ENCODE data around the gene IRX6.

The IRX6 gene

DNA sequence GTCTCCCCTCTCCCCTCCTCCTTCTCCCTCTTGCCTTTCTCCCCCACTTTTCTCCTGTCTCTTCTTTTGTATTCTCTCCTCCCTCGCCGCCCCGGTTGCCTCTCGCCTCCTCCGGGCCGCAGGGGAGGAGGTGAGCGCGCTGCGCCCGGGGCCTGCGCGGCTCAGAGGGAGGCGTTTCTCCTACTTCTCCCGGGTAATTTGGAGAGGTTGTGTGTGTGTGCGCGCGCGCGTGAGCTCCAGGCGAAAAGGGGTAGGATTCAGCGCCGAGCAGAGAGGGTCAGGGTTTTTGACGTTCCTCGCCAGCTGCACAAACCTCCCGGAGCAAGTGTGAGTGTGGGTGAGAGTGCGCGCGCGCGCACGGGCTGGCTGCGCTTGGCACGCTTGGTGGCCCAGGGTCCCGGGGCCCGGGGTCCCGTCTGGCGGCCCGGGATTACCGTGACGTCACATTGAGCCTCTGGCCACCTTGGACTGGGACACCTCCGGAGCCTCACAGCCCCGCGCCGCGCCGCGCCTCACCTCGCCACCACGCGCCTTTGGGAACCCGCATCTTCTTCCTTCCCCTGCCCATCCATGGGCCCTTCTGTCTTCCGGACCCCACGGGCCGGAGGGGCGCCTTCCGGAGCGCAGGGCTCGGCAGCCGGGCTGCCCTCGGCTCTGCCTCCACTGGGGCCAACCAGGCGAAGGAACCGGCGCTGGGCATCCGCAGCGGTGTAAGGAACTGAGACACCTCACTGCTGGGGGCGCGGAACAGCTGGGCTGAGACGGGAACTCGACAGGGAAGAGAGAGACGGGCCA, 479 bp downstream of the IRX6 start:
- DNase-seq (ENCODE audit: low read depth), result no peak

DNA sequence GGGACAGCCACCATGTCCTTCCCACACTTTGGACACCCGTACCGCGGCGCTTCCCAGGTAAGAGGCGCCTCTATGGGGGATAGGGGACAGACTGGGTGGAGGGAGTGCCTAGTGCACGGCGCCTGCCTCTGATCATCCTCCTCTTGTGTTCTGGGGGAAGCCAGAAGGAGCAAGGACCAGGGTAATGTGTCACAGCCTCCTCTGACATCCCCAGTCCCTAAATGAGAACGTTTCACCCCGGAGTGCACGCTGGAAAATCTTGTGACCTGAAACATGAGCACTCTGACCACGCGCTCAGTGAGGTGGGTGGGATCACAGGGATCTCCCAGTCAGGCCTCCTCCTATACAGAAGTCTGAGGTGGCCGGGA, 1.1 kb downstream of the IRX6 start:
- DNase-seq (ENCODE audit: low read depth), result no peak

DNA sequence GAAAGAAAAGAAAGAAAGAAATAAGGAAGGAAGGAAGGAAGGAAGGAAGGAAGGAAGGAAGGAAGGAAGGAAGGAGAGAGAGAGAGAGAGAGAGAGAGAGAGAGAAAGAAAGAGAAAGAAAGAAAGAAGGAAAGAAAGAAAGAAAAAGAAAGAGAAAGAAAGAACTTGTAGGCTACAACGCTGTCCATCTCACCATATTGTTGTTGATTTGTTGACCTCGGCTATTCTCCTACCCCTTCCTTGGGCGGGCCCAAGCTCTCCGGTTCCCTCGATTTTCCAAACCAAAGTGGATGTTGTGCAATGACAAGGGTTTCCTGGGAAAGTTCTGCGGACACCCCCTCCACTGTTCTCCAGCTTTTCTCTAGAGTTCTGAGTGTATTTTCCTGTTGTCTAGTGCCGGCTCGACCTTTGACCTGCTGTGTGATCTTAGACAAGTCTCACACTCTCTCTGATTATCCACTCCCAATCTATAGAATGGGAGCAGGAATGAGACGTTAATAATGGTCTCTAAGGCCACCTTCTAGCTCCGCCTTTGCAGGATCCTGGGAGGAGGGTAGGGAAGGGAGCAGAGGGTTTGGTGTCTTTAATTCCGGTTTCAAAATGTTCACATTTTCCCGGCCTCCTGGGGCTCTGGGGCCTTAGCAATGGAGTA, 1.6 kb downstream of the IRX6 start:
- no peak for DNase-seq (ENCODE audit: low read depth)

DNA sequence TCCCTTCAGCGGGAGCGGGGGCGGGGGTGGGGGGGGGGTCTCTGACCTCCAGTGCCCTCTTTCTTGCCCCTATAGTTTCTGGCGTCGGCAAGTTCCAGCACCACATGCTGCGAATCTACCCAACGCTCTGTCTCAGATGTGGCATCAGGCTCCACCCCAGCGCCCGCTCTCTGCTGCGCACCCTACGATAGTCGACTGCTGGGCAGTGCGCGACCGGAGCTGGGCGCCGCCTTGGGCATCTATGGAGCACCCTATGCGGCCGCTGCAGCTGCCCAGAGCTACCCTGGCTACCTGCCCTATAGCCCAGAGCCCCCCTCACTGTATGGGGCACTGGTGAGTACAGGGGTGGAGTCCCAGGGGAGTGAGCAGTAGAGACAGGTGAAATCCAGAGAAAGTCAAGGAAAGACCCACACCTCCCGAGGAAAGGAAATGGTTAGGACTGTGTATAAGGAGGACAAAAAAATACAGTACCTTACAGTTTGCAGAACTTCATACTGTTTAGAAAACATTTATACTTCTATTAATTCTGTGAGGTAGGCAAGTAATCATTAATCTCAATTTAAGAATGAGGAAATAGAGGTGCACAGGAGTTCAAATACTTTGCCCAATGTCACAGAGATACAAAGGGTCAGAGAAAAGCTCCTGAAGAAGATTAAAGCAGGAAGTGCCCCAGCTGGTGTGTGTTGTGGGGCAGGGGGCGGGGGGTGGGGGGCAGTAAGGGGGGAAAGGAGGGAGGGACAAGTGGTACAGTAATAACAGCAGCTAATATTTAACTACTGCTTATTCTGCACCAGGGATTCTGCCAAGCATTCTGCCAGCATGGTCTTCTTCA, 2.5 kb downstream of the IRX6 start:
- no peak for DNase-seq (ENCODE audit: low read depth)

DNA sequence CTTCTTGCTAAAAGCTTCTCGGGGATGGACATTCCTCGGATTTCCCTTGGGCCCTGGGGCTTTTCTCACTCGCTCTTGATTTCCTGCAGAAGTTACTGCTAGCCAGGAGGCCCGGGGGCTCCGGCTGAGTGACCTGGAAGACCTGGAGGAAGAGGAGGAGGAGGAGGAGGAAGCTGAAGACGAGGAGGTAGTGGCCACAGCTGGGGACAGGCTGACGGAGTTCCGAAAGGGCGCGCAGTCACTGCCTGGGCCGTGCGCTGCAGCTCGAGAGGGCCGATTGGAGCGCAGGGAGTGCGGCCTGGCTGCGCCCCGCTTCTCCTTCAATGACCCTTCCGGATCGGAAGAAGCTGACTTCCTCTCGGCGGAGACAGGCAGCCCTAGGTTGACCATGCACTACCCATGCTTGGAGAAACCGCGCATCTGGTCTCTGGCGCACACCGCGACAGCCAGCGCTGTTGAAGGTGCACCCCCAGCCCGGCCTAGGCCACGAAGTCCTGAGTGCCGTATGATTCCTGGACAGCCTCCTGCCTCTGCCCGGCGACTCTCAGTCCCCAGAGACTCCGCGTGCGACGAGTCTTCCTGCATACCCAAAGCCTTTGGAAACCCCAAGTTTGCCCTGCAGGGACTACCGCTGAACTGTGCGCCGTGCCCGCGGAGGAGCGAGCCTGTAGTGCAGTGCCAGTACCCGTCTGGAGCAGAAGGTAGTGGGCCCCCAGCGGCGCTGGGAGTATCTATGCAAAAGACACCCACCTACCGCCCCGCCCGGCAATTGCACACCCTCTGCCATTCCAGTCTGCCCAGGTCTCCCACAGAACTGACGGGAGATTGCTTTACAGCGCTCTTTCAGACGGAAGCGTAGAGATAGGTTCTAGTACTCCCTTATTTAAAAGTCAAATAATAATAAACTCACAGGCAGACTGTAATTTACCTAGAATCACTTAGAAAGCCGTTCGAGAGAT, 4.9 kb downstream of the IRX6 start:
- no peak for DNase-seq (ENCODE audit: low read depth)

DNA sequence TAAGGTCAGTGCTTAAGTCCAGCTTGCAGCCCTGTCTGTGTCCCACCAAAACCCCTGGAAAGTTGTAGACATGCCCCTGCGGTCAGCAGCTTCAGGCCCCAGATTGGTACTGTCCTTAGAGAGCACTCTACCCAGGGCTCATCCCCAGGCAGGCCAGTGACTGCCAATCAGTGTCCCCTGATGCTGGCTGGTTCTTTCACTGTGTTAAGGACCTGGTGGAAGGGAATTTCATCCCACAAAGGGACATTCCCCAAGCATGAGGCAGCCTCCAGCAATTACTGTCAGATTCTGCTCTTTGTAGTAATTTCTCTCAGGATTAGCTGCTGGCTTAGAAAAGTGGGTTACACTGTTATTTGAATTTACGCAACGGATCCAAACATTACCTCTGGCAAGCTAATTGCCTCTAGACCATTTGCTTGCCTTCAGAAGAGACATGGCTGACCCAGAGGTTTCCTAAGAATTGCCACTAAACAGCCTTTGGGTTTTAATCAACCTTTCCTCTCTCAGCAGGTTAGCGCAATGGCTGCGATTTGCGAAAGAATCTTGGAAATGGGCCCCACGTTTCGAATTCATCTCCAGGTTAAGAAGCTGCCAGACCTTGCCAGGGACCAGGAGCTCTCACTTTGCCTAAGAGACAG, 5.9 kb downstream of the IRX6 start:
- DNase-seq (ENCODE audit: low read depth), result no peak

DNA sequence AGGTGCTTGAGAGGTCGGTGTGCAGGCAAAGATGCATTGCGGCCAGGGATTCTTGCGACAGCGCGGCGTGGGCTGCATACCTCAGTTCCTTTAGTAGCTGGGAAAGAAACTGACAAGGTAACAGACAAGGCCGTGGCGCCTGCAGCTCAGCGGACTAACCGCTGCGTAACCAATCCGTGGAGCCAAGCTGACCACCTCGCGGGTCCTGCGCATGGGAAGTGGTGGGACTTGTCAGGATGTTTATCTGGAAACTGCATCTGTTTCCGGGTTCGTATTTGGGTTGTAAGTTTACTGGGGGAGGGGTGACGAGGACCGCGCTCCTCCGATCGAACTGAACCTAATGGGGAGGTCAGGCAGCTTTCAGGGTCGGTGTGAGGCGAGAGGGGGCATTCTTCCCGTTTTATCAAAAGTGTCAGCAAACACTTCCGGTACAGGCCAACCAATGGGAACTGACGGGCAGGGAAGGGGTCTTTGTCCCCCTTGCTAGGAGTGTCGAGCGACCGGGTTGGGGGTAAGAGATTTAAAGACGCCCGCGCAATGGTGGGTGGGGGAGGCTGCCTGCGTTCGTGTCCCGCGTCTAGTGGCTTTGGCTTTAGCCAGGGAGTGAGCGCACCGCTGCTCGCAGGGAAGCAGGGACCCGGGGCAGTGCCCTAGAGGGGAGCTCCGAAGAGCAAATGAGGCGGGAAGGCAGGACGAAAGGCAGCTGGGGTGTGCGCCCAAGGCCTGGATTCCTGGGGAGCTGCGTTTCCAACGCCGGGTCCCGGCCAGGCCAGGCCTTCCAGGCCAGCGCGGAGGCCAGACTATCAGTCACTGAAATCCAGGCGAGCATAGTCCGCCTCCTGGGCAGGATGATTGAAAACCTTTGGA, 7.0 kb downstream of the IRX6 start:
- no peak for DNase-seq (ENCODE audit: low read depth)

DNA sequence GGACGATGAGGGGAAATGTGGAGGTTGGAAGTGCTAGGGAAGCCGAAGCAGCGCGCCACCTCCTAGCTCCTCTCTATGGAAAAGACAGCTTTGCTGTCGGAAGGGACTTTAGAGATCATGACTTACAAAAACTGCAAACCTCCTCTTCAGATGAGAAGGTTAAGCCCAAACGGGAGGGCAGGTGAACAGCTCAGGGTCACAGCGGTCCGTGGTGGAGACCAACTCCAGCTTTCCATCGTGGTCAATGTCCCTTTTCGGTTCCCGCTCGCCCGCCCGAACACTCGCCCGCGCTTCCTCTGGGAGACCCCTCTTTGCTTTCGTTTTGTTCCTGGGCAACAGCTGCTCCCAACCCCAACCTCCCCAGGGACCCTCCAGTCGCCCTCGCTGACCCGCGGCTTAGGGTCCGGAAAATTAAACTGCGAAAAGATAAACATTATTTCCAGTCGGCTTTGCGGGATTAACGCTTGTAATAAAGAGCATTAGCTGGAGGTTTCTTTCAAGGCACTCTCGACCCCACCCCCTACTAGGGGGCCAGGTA, 7.7 kb downstream of the IRX6 start:
- no peak for DNase-seq (ENCODE audit: low read depth)

DNA sequence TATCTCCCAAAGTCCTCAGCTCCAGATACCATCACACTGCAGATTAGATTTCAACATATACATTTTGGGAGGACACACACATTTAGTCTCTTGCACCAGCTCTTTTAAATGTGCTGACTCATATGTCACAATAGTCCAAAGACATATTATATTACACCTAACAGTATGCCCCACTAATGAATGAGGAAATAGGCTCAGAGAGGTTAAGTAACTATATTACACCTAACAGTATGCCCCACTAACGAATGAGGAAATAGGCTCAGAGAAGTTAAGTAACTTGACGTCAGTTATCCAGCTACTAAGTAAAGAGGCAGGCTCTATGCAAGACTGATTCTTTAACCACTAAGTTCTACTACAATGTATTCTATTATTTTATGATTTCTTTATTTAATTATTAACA, 9.7 kb downstream of the IRX6 start:
- DNase-seq (ENCODE audit: low read depth), result no peak

DNA sequence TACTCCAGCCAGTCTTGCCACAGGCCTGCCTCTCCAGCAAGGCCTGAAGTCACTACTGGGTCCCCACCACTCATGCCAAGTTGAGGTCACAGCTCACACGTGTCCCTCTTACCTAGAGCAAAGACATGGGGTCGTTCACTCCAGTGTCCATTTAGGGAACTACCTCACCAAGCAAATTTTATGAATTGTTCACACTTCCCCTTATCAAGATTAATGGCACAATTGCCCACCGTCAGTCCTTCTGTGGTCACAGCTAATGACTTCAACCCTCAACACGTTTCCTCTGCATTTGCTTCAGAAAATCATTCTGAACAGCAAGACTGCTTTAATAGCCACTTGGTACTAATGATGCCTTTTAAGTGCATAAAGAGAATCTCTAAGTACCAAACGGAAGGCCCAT, 14.6 kb downstream of the IRX6 start:
- DNase-seq (ENCODE audit: low read depth), result no peak

DNA sequence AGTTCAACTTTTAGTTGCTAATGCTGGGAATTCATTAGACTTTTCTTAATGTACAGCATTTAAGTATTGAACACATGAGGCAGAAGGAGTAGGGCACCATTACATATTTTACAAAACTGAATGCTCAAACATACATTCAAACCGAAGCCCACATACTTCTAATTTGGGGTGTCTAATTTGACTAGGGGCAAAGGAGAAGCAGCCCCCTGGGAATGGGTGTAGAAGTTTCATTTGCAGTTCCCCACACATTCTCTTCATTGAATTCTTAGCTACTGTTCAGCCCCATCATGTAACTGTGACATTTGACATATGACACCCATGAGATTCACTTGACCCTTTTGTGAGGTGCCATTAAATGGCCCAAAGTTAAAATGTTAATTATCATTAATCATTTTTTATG, 16.4 kb downstream of the IRX6 start:
- DNase-seq (ENCODE audit: low read depth), result no peak

DNA sequence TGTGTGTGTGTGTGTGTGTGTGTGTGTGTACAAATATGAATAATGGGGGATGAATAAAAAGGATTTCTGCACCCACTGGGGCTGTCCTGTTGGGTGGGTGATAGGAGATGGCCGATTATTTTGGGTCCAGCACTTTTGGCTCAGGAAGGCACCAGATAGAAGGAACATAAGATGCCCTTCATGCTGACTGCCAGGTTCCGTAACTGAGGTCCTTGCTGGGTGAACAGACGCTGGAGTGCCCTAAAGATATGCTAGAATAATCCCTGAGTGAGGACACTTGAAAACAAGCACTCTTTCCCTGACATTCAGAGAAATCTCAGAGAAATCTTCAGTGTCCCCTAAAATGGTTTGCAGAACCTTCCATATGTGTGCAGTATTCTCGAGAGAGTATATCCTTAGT, 17.7 kb downstream of the IRX6 start:
- no peak for DNase-seq (ENCODE audit: low read depth)

DNA sequence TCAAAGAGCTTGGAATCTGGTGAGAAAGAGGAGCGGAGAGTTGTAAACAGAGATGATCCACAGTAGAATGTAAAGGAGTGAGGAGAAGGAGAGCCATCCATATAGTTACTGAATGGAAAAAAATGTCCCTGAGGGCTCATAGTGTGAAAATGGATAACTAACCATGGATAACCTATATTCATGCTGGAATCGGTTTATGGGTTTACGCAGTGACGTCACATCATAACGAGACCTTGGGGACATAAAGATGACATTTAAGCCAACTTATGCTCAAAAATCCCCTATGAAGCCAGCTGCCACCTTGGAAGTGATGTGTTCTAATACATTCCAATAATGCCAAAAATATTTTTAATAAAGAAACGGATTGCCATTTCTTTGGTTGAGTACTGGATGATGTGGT, 22.5 kb downstream of the IRX6 start:
- DNase-seq (ENCODE audit: low read depth), result no peak

DNA sequence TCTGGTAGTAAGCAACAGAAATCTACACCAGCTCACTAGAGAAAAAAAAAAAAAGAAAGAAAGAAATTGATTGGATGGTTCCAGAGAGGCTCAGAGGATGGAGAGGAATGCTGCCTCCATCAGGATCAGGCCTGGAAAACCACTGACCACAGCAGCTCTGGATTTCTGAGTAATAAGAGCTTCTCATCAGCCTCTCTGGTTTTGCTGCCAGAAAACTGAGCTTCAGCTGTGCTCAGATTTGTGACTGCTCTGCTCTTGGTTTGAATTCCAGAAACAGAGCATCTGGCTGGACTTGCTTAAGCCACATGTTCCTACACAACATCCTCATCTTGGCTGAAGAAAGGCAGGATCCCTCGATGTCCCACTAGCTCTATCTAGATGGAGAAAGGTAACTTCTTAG, 25.9 kb downstream of the IRX6 start:
- DNase-seq (ENCODE audit: low read depth), result peak; percentile 17

DNA sequence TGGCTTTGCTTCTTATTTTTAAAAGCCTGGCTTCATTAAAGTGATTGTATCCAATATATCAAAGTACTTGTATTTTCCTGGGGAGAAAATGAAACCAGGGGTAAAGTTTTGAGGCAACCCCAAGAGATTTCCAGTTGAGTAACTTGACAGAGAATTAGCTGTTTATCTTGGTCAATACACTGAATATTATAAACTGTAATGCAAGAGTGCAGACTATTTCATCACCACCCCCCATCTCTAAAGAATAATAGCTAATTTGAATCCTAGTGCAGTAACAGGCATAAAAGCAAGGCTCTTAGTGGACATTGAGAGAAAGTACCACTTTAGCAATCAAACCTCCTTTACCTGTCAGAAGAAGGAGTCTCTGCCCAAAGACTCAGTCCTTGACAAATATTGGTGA, 27.0 kb downstream of the IRX6 start:
- no peak for DNase-seq (ENCODE audit: low read depth)

DNA sequence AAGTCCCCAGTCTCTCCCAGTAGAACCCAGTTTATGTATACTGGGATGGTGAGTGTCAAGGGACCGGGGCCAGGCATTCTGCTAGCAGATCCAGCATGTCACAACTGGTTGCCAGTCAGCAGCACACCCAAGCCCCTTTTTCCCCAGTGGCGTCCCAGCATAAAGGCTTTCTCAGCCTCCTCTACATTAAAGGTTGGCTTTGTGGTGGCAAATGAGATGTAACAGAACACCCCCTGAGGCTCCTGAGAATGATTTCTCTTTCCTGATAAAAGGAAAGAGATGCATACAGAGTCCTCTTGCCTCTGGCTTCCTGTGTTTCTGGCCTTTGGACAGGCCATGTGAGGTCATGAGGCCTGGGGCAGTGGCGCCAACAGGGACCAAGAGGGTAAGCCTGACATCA, 27.9 kb downstream of the IRX6 start:
- no peak for DNase-seq (ENCODE audit: low read depth)

DNA sequence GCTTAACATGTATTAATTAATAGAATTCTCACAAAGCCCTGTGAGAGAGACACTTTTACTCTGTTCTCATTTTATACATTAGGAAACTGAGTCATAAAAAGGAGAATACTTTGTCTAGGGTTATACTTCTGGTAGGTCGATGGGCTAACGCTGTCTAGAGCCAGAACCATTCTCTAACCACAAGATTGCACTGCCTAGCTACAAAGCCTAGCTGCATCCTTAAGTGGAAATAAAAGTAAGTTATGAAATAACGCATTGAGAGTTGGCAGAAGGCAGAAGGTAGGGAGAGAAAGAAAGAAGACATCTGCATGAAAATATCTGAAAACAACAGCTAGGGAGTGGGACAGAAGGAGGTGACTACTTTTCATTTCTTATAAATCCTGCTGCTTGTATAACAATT, 33.2 kb downstream of the IRX6 start:
- no peak for DNase-seq (ENCODE audit: low read depth)

DNA sequence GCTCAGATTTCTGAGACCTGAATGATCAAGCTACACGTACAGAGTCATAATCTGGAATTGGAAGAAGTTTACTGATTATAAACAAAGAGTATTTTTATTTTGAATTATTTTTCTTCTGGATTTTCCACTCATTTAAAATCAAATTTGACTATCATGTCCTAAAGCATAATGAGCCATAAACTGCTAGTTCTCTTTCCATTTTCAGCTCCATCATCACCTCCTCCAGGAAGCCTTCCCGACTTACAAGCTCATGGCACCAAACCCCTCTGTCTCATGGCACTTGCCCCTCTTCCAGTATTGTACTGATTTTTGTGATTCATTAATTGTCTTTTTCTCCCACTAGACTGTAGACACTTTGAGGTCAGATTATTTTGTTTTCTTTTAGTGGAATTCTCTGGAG, 35.9 kb downstream of the IRX6 start:
- DNase-seq (ENCODE audit: low read depth), result no peak

DNA sequence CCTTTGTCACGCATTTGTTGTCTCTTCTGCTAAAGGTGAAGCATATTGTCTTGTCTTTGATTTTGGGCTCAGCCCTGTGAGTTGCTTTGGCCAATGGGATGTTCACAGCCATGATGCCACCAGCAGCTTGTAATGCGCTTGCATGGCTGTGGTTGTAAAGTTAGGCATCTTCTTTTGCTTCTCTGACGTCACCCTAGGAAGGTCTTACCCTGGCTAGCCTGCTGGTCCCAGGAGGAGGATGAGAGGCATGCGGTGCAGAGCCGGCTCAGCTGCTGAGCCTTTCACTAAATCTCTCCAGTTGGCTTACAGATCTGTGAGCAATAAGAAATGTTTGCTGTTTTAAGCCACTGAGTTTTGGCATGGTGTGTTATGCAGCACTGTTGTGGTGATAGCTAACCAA, 40.8 kb downstream of the IRX6 start:
- DNase-seq (ENCODE audit: low read depth), result no peak

DNA sequence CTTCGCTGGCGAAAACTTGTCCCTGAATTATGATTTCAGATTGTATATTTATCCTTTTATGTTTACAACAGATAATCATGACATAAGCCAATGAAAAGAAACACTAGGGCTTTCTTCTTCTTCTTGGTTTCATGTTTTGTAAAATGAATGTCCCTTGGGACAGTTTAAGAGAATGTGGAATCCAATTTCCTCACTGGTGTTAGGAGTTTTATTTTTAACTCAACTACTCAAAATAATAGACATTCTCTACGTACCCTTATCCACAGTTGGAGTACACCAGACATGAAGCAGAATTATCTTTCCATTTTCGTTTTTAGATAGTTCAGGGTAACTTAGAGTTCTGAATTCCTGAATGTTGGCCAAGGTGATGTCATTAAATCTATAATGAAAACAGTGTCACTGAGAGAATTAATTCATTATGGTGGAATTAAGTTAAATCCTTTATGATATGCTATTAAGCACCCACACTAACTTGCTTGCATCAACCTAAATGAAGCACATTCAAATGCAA, 43.4 kb downstream of the IRX6 start:
- DNase-seq (ENCODE audit: low read depth), result no peak
